Measurements from ENCODE around the gene LCE2A.

LCE2A gene

GRCh38 chr1:152745289-152745704 is 47.2 kb downstream of the LCE2A start:
- H3K4me3 Mint-ChIP-seq: no peak overlapping the region
- no peaks in the 10 kb centered on the region for H3K27me3 Mint-ChIP-seq (ENCODE audit: low read depth)
- H3K27ac Mint-ChIP-seq: no peak overlapping the region
- no peak for TF ChIP-seq CTCF (IDR thresholded peaks at IDR 0.05; ENCODE audit: unreplicated experiment in 3 of 3)
- no peaks in the 10 kb centered on the region for H3K4me1 Mint-ChIP-seq
- H3K36me3 Mint-ChIP-seq (ENCODE audit: low read depth): no peaks in the 10 kb centered on the region
- H3K9me3 Mint-ChIP-seq: peaks cover 45% of the 10 kb centered on the region

GRCh38 chr1:152745765-152746444 is 47.8 kb downstream of the LCE2A start:
- H3K27me3 Mint-ChIP-seq (ENCODE audit: low read depth): no peaks in the 10 kb centered on the region
- TF ChIP-seq CTCF (IDR thresholded peaks at IDR 0.05; ENCODE audit: unreplicated experiment in 3 of 3): no peak
- H3K27ac Mint-ChIP-seq: no peak overlapping the region
- H3K36me3 Mint-ChIP-seq (ENCODE audit: low read depth): no peaks in the 10 kb centered on the region
- H3K9me3 Mint-ChIP-seq: peaks cover 49% of the 10 kb centered on the region
- no peaks in the 10 kb centered on the region for H3K4me1 Mint-ChIP-seq
- H3K4me3 Mint-ChIP-seq: no peak overlapping the region

GRCh38 chr1:152747831-152748230 is 49.7 kb downstream of the LCE2A start:
- H3K4me3 Mint-ChIP-seq: no peak overlapping the region
- no peak overlapping the region for H3K27ac Mint-ChIP-seq
- no peaks in the 10 kb centered on the region for H3K36me3 Mint-ChIP-seq (ENCODE audit: low read depth)
- H3K9me3 Mint-ChIP-seq: peaks cover 42% of the 10 kb centered on the region
- TF ChIP-seq CTCF (IDR thresholded peaks at IDR 0.05; ENCODE audit: unreplicated experiment in 3 of 3): no peak
- H3K27me3 Mint-ChIP-seq (ENCODE audit: low read depth): no peaks in the 10 kb centered on the region
- no peaks in the 10 kb centered on the region for H3K4me1 Mint-ChIP-seq

Measured in nephron (organoid).